RKO (cell line): ENCODE data around the gene HELT.
"Not testable (repeated sequence)": the region's sequence is repeated elsewhere in the genome, so short reads cannot be mapped to it uniquely, and the experiment has no call there.

ENCODE experiments used
- DNase-seq: peaks from one replicate; pipeline ENCODE4 v3.0.0-alpha.2; 2016; ENCODE audit warnings: low spot score

HELT gene

GRCh38 chr4:185017964-185018772 lies at the start of gene HELT:
HELT (plus strand) TSS chr4:185018490; CDS start chr4:185018929, 439 bp downstream.
- no peak for DNase-seq

- DNase-seq, result no peak
Observed at GRCh38 chr4:184968784-184969201, 49.5 kb upstream of the HELT start.

- DNase-seq, result no peak
Observed at GRCh38 chr4:184969610-184970009, 48.7 kb upstream of the HELT start.

GRCh38 chr4:184972991-184973390 lies 45.3 kb upstream of the HELT start:
- no peak for DNase-seq

GRCh38 chr4:184976348-184976747 lies 41.9 kb upstream of the HELT start:
- not testable (repeated sequence) for DNase-seq

- DNase-seq, result no peak
Observed at GRCh38 chr4:184977747-184978146, 40.5 kb upstream of the HELT start.

GRCh38 chr4:184978211-184978610 lies 40.1 kb upstream of the HELT start:
- DNase-seq, result no peak

GRCh38 chr4:184979461-184980124 lies 38.7 kb upstream of the HELT start:
- no peak for DNase-seq

GRCh38 chr4:184980261-184980660 lies 38.0 kb upstream of the HELT start:
- DNase-seq, result no peak

- peak; percentile 50 for DNase-seq
Observed at GRCh38 chr4:184983672-184984356, 34.5 kb upstream of the HELT start.

GRCh38 chr4:184987493-184988031 lies 30.7 kb upstream of the HELT start:
- DNase-seq, result no peak

GRCh38 chr4:184988611-184989010 lies 29.7 kb upstream of the HELT start:
- no peak for DNase-seq

- not testable (repeated sequence) for DNase-seq
Observed at GRCh38 chr4:184989283-184989682, 29.0 kb upstream of the HELT start.

- not testable (repeated sequence) for DNase-seq
Observed at GRCh38 chr4:184990131-184990530, 28.2 kb upstream of the HELT start.

- no peak for DNase-seq
Observed at GRCh38 chr4:184991860-184992259, 26.4 kb upstream of the HELT start.

GRCh38 chr4:184992422-184992821 lies 25.9 kb upstream of the HELT start:
- DNase-seq, result no peak

- no peak for DNase-seq
Observed at GRCh38 chr4:184993247-184993646, 25.0 kb upstream of the HELT start.

GRCh38 chr4:184994010-184994622 lies 24.2 kb upstream of the HELT start:
- no peak for DNase-seq

- DNase-seq, result no peak
Observed at GRCh38 chr4:184994623-184995010, 23.7 kb upstream of the HELT start.

GRCh38 chr4:184997656-184998055 lies 20.6 kb upstream of the HELT start:
- not testable (repeated sequence) for DNase-seq

- no peak for DNase-seq
Observed at GRCh38 chr4:185002784-185003183, 15.5 kb upstream of the HELT start.
